Ovary (tissue), 3 donors: Measurements from ENCODE around the gene DCT.

Experiments
- EP300 ChIP-seq: sonication (generic); formaldehyde crosslinking; IDR thresholded peaks from one replicate; pipeline ENCODE4 v1.6.1; 2017; ENCODE audit warnings: antibody characterized with exemption
- POLR2A ChIP-seq: fragments of 450-650 bp; IDR thresholded peaks from one replicate; pipeline ENCODE4 v1.6.1; 2017; ENCODE audit warnings: antibody characterized with exemption, mild to moderate bottlenecking, moderate library complexity
- TF ChIP-seq, protein P1 (sequence below), 3 donors: fragments of 450-650 bp in 2 of 3; fragments of 200-600 bp in 1 of 3; IDR thresholded peaks; one replicate each; pipeline versions ENCODE4 v1.5.1 to v1.8.0; 2016 to 2022; ENCODE audit warnings: antibody characterized with exemption in 3 of 3, mild to moderate bottlenecking in 1 of 3
- donor health status: DM: no; HTN: no; CAD: no.

DNA sequence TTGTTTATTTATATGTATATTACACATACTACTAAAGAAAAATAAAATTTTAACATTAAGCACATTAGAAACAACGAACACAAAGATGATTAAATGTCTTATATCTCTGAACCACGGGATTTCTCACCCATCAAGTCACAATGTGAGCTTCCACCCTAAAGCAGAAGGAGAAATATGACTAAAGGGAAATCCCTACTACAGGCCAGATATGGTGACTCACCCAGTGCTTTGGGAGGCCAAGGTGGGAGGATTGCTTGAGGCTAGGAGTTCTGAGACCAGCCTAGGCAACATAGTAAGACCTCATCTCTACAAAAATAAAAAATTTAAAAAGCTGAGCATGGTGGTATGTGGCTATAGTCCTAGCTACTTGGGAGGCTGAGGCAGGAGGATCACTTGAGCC is 24.6 kb downstream of the DCT start:
- TF ChIP-seq, protein P1, sequence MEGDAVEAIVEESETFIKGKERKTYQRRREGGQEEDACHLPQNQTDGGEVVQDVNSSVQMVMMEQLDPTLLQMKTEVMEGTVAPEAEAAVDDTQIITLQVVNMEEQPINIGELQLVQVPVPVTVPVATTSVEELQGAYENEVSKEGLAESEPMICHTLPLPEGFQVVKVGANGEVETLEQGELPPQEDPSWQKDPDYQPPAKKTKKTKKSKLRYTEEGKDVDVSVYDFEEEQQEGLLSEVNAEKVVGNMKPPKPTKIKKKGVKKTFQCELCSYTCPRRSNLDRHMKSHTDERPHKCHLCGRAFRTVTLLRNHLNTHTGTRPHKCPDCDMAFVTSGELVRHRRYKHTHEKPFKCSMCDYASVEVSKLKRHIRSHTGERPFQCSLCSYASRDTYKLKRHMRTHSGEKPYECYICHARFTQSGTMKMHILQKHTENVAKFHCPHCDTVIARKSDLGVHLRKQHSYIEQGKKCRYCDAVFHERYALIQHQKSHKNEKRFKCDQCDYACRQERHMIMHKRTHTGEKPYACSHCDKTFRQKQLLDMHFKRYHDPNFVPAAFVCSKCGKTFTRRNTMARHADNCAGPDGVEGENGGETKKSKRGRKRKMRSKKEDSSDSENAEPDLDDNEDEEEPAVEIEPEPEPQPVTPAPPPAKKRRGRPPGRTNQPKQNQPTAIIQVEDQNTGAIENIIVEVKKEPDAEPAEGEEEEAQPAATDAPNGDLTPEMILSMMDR (IDR thresholded peaks at IDR 0.05): no peak
- no peak for TF ChIP-seq POLR2A
- TF ChIP-seq EP300: no peak
